Activated CD4-positive, alpha-beta T cell treated with anti-CD3 and anti-CD28 coated beads, Interleukin-2, amount 50 U/mL, for 1 hour (primary cell): ENCODE results near the gene CYP3A7.
"Not testable (repeated sequence)": the region's sequence is repeated elsewhere in the genome, so short reads cannot be mapped to it uniquely, and the experiment has no call there.

ENCODE experiments used
- DNase-seq: peaks from one replicate; pipeline ENCODE4 v3.0.0-alpha.2; 2020

CYP3A7 gene

DNA sequence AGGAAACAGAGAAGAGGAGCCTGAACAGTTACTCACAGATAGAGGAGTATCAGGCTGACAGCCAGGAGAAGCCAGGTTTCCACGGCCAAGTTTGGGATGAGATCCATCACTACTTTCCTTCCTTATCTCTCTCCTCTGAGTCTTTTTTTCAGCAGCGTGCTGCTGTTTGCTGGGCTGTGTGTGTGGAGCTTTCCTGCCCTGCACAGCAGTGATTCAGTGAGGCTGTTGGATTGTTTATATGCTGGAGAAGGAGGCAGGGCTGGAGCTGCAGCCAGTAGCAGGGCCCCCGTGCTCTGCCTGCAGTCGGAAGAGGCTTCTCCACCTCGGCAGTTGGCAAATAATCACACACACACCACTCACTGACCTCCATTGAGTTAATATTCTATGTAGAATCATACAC, at the start of gene CYP3A7:
TSS of gene CYP3A7 (minus strand) at position 210 of the 400 bp plus-strand sequence. CDS start at position 107, 103 bp downstream.
- DNase-seq: no peak

DNA sequence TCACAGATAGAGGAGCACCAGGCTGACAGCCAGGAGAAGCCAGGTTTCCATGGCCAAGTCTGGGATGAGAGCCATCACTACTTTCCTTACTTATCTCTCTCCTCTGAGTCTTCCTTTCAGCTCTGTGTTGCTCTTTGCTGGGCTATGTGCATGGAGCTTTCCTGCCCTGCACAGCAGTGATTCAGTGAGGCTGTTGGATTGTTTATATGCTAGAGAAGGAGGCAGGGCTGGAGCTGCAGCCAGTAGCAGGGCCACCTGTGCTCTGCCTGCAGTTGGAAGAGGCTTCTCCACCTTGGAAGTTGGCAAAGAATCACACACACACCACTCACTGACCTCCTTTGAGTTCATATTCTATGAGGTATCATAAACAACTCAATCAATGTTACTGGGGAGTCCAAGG, 49.0 kb upstream of the CYP3A7 start, which contains the start of gene CYP3A4:
TSS of gene CYP3A4 (minus strand) at position 178 of the 400 bp plus-strand sequence. CDS start at position 75, 103 bp downstream.
- no peak for DNase-seq

DNA sequence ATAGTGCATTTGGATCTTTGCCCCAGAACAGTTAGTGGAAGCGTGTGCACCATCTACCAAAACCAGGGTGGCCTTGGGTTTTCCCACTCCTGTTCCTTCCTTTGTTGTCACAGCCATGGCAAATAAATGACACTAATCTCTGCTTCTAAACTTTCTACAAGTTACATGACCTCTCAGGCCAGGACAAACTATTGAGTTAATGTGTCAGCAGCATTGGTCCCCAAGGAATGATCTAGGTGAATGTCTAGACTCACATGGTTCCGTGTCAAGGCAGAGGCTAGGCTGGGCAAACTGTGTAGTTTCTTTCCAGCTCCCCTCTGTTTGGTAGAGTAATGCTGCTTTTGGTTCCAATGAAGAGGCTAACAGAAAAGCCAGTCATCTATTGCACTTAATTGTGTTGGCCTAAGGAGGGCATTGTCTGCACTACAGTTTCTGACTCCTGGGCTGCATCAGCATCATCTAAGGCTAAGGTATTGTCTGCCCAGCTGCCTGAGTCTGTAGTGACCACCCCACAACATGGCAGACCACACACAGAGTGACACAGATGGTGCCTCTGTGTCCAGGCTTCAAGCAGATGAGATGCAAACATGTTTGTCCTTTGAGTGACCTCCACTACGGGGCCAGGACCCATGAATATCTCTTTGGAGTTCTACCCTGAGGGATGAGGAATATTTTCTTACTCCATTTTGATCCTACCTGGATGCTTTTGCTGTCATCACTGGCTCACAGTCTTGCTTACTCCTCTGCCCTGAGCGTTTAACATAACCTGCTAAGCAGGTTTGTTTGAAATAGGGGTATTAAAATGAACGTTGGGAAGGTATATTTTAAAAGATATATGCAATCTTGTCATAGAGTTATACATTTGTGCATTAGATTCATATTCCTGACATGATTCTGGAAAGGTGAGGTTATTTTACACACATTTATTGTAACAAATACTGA, 47.3 kb upstream of the CYP3A7 start:
- no peak for DNase-seq

DNA sequence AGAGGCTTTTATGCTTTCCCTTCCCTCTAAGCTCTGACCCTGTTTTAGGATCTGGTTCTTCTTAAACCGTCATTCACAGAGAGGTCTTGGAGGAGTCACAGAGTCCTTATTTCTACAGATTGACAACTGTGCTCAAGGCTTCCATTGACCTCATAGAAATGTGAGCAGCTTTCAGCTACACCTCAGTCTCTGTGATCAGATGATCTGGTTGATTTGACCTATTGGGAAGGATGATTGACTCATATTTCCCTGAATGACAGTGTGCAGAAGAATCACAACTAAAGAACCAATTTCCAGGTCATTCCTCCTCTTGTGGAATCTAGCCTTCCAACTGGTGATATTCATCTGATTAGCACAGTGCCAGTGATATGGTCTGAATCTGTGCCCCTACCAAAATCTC, 45.6 kb upstream of the CYP3A7 start:
- DNase-seq: no peak

DNA sequence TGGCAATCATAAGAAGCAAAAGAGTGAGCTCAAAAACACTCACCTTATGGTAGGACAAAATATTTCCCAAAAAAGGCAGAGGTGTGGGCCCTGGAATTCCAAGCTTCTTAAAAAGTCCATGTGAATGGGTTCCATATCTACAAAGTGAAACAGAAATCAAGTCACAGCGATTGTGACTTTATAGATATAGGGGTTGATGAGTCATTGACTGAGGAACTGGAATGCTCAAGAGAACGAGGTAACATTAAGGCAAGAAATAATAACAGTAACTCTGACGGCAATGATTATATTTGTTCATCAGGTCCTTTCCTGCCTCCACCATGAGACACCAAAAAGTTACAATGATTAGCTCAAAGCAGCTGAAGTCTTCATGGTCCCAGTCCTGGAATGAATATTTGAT, 45.0 kb upstream of the CYP3A7 start:
- DNase-seq: no peak

DNA sequence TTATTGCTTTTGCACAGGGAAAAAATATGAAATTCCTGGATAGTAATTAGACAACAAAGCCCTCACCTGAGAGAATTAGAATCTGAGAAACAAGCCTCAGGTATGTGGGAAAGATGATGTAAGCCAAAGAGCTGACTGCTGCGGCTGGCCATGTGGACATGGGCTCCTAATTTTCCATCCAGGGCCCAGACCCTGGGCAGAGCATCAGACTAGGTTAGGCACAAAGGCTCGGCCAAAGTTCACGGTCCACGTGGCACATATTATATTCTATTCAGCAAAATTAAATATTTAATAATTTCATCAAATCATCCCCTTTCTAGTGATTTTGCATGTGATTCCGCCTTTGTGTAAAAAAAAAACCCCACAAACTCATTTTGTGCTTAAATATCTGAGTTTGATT, 43.9 kb upstream of the CYP3A7 start:
- no peak for DNase-seq

DNA sequence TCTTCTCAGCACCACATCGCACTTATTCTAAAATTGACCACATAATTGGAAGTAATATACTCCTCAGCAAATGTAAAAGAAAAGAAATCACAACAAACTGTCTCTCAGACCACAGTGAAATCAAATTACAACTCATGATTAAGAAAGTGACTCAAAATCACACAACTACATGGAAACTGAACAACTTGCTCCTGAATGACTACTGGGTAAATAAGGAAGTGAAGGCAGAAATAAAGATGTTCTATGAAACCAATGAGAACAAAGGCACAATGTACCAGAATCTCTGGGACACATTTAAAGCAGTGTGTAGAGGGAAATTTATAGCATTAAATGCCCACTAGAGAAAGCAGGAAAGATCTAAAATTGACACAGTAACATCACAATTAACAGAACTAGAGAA, 38.4 kb upstream of the CYP3A7 start:
- not testable (repeated sequence) for DNase-seq

DNA sequence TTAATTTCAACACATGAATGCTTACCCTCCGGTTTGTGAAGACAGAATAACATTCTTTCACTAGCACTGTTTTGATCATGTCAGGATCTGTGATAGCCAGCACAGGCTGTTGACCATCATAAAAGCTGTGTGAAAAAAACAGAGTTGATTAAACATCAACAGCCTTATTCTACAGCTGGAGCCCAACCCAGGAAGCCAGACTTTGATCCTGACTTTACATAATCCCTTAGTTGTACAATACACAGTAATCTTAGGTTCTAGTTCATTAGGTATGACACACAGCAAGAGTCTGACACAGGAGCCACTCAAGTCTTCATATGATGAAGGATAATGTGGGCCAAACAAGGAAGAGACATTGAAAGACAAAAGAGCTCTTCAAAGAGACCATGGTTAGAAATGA, 37.6 kb upstream of the CYP3A7 start:
- DNase-seq: no peak

DNA sequence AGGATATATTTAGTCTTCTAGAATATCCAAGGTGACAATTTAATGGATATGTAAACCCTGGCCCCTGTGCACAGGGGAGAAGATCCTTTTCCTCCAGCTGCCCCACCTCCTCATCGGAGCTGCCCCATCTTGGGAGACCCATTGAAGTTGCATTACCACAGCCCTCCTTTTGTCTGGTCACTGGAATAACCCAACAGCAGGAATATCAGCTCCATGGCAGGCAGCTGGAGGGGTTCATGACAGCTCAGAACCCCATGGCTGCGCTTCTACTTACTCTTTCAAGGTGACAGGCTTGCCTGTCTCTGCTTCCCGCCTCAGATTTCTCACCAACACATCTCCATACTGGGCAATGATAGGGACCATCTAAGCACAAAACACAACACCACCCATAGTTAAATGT, 34.5 kb upstream of the CYP3A7 start:
- DNase-seq: not testable (repeated sequence)

DNA sequence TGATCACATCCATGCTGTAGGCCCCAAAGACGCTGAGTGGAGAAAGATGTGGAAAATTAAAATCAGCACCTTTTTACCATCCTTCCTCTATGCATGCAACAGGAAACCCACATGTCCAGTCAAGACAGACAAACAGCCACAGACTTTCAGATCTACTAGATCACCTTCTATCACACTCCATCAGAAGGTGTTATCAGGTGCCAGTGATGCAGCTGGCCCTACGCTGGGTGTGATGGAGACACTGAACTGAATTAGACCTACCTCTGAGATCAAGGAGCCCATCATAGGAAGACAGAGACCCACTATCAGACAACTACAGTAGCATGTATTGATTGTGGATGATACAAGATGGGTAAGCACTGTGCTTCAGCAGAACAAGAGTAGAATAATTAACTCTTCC, 33.5 kb upstream of the CYP3A7 start:
- no peak for DNase-seq

DNA sequence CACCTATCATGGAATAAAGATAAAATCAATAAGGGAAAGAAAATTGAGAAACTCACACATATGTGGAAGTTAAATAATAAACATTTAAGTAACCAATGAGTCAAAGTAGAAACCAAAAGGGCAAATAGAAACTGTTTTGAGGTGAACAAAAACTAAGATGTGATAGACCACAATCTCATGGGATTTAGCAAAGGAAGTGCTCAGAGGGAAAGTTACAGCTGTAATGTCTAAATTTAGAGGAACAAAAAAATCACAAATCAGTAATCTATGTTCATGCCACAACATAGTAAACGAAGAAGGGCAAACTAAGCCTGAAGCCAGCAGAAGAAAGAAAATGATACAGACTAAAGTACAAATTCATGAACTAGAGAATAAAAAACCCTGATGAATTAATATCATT, 32.7 kb upstream of the CYP3A7 start:
- DNase-seq: no peak

DNA sequence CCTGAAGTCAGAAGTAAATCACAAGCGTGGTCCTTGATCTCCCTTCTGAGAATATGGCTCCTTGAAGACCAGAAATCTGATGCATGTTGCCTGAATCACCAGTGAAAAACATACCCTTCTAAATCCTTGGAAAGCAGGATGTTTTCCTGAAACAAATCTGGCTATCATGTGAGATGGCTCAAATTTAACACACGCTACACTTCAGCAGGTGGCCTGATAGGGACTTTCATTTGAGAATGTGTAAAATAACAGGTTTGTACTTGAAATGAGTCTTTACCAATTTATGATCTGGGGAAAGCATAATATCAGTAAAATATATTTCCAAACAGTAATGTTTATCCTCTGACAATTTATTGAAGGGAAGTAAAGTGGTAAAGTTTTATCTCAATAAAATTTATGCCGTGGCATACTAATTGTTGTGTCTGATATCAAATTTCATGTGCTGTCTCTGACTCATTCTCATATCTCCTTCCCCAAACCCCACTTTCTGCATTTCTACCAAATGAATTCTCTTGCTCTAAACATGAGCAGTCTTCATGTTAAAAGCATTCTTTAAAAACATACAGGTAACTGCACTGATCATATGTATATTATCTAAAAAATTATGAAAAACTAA, 31.6 kb upstream of the CYP3A7 start:
- no peak for DNase-seq

DNA sequence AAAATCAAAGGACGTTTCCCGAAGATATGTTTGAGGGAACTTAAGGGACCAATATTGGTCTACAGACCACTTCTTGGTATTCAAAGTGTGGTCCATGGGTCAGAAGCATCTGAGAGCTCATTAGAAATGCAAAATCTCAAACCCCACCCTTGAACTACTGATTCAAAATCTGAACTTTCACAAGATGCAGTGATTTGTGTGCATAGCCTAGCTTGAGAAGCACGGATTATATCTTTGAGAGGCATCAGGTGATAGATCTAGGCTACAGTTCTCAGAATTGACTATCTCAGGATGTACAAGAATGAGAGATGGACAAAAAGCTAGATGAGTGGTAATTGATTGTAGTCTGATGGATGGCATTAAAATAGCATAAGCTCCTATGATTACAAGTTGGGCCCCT, 29.5 kb upstream of the CYP3A7 start:
- no peak for DNase-seq

DNA sequence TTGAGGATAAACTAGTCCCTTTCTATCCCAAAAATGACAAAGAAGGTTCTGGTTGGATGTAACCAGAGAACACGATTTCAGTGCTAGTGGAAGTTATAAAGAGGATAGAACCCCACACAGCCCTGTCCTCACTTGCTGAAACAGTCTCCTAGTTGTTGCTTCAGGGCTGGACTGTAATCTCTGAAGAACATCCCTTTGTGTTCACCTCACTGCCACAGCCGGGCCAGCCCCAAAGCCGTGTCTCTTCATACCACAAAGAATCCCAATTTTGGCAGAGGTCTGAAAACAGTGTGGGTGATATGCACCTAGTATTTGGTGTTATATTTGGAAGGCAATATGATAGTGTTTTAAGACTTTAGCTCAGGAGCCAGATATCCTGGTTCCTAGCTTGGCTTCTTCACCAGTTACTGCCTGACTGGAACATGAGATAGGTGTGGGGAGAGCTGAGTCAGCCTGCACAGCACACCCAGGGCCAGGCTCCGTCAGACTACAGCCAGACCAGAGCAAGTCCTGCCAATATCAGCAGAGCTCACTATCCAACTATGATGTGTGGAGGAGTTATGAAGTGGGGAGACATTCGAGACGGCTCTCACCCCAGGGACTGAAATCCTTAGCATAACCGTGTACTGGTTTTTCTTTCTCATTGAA, 27.8 kb upstream of the CYP3A7 start:
- no peak for DNase-seq

DNA sequence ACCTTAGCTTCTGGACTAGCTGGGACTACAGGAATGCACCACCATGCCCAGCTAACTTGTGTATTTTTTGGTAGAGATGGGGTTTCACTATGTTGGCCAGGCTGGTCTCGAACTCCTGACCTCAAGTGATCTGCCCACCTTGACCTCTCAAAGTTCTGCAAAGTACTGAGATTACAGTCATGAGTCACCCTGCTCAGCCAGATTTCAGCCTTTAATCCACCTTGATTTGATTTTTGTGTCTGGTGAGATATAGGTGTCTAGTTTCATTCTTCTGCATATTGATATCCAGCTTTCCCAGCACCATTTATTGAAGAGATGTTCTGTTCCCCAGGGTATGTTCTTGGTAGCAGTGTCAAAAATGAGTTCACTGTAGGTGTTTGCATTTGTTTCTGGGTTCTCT, 20.1 kb upstream of the CYP3A7 start:
- no peak for DNase-seq

DNA sequence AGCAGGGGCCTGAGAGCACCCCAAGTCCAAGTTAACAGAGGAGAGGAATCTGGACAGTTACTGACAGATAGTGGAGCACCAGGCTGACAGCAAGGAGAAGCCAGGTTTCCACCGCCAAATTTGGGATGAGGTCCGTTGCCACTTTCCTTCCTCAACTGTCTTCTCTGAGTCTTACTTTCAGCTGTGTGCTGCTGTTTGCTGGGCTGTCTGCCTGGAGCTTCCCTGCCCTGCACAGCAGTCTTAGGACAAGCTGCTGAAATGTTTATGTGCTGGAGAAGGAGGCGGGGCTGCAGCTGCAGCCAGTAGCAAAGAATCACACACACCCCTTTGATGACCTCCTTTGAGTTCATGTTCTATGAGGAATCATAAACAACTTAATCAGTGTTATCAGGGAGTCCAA, 17.4 kb upstream of the CYP3A7 start:
- DNase-seq: no peak

DNA sequence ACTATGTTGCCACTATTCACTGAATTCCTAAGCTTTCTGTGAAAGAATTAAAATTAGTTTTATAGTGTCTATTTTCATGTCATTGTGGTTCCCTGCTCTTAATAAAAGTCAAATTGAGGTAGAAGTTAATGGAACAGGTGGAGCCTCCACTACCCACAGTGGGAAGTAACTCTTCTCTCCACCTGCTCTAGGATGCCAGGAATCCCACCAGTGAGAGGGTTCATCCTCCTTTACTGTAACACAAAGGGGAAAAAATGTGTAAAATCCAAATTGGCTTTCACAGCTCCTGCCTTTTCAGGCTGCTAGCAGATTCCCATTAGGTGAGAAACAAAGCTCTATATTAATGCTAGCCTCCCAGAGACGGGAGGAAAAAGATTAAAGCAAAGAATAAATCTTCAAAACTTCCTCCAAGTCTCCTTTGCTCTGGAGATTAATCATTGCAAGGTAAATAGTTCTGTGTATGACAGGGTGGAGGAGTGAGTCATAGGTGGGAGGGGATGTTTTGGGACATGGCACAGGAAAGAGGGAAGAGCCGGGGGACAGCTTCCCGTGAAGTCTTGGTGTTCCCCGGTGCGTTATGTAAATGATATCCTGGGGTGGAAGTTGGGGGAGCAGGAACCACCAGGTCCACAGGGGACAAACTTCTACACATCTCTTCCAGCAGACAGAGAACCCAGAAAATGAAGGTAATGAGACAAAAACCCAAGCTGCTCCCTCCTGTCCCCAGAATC, 16.5 kb upstream of the CYP3A7 start:
- not testable (repeated sequence) for DNase-seq

DNA sequence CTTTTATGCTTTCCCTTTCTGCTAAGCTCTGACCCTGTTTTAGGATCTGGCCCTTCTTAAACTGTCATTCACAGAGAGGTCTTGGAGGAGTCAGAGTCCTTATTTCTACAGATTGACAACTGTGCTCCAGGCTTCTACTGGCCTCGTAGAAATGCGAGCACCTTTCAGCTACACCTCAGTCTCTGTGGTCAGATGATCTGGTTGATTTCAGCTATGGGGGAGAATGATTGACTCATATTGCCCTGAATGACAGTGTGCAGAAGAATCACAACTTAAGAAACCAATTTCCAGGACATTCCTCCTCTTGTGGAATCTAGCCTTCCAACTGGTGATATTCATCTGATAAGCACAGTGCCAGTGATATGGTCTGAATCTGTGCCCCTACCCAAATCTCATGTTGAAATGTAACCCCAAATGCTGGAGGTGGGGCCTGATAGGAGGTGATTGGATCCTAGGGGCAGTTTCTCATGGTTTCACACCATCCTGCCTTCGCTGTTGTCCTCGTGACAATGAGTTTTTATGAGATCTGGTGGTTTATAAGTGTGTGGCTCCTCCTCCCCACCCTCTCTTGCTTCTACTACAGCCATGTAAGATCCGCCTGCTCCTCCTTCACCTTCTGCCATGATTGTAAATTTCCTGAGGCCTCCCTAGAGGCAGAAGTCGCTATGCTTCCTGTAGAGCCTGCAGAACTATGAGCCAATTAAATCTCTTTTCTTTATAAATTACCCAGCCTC, 14.0 kb upstream of the CYP3A7 start:
- DNase-seq: no peak

DNA sequence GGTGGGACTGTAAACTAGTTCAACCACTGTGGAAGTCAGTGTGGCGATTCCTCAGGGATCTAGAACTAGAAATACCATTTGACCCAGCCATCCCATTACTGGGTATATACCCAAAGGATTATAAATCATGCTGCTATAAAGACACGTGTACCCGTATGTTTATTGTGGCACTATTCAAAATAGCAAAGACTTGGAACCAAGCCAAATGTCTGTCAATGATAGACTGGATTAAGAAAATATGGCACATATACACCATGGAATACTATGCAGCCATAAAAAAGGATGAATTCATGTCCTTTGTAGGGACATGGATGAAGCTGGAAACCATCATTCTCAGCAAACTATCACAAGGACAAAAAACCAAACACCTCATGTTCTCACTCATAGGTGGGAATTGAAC, 11.9 kb upstream of the CYP3A7 start:
- DNase-seq: not testable (repeated sequence)

DNA sequence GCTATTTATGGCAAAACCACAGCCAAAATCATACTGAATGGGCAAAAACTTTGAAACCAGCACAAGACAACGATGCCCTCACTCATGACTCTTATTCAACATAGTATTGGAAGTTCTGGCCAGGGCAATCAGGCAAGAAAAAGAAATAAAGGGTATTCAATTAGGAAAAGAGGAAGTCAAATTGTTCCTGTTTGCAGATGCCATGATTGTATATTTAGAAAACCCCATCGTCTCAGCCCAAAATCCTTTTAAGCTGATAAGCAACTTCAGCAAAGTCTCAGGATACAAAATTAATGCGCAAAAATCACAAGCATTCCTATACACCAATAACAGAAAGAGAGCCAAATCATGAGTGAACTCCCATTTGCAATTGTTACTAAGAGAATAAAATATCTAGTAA, 10.4 kb upstream of the CYP3A7 start:
- DNase-seq: not testable (repeated sequence)

DNA sequence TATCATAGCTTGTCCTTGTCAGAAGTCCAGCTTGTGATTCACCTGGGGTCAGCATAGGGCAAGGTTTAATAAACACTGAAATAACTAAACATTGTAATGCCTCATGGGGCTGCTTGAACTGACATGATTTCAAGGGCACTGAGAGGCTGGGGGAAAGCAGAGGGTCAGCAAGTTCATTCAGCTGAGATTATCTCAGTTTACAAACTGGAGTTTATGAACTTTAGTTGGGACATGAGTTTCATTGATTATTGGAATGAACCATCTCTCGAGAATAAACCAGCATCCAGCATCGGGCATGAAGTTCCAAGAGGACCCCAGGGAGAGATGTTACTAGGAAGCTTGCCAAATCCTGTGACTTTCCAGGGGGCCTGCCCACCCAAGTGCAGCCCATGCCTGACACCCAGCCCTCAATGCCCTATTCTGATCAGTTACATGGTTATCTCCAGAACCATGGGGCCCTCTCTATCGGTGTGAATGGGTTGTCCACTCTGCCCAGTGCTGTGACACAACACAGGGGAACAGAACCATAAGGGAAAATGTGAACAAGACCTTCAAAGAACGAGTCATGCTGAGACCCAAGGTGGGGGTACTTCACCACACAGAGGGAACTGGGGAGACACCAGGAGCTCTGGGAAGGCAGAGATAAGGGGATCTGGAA, 7.9 kb upstream of the CYP3A7 start:
- no peak for DNase-seq

DNA sequence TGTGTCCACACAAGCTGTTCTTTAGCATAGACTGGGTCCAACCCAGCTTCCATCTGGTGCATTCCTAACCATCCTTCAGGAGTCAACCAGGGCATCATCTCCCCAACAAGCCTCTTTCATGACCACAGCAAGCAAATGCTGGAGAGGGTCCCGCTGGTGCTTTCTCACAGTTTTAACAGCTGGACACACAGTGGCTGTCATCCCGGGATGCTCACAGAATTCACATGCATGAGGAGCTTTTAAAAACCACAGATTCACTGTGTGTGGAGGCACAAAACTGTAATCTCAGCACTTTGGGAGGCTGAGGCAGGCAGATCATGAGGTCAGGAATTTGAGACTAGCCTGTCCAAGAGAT, 6.4 kb upstream of the CYP3A7 start:
- DNase-seq: no peak
